Natural killer cell (primary cell): ENCODE results near the gene SORCS1. TPM values are rescaled to one million over a fixed set of nuclear protein-coding genes. Genes with fewer than 3 reads are reported as not detected.

Experiments used
- ATAC-seq, 3 donors: fragments of 150-1000 bp in 2 of 3; fragments of 200-7000 bp in 1 of 3; cut with Tn5 transposase; 1 replicate in 1 of 3; 2 replicates in 2 of 3; pipeline ENCODE4 v1.10.0; 2021; ENCODE audit warnings: mild to moderate bottlenecking in 2 of 3, moderate library complexity in 2 of 3
- DNase-seq, 2 donors: peaks; one replicate each; pipeline versions ENCODE4 v3.0.0 to v3.0.0-alpha.2; 2013 to 2021; ENCODE audit warnings: mixed read lengths in 1 of 2
- H3K27ac ChIP-seq: one replicate; pipeline ENCODE4 v1.5.1; 2013; ENCODE audit warnings: mild to moderate bottlenecking, low read length
- H3K27me3 ChIP-seq: one replicate; pipeline ENCODE4 v1.6.1; 2013; ENCODE audit warnings: low read length; ENCODE audit not compliant: control insufficient read depth, insufficient read depth
- H3K36me3 ChIP-seq: one replicate; pipeline ENCODE4 v1.6.1; 2013; ENCODE audit warnings: low read length; ENCODE audit not compliant: control insufficient read depth, insufficient read depth
- H3K4me1 ChIP-seq: one replicate; pipeline ENCODE4 v1.6.1; 2013; ENCODE audit warnings: low read length; ENCODE audit not compliant: control insufficient read depth, insufficient read depth
- H3K4me3 ChIP-seq: one replicate; pipeline ENCODE4 v1.5.1; 2013; ENCODE audit warnings: low read length
- H3K9me3 ChIP-seq: one replicate; pipeline ENCODE4 v1.6.1; 2013; ENCODE audit warnings: low read length; ENCODE audit not compliant: control insufficient read depth, insufficient read depth
- H3K27ac Mint-ChIP-seq, 2 donors: one replicate each; pipeline ENCODE4 v1.8.0; 2022; ENCODE audit warnings: mild to moderate bottlenecking in 2 of 2, mixed read lengths in 2 of 2, moderate library complexity in 1 of 2
- H3K27me3 Mint-ChIP-seq, 2 donors: one replicate each; pipeline ENCODE4 v1.8.0; 2022; ENCODE audit warnings: low read depth in 2 of 2, mixed read lengths in 2 of 2
- H3K36me3 Mint-ChIP-seq: one replicate; pipeline ENCODE4 v1.8.0; 2022; ENCODE audit warnings: mixed read lengths
- H3K4me1 Mint-ChIP-seq, 2 donors: one replicate each; pipeline ENCODE4 v1.8.0; 2022; ENCODE audit warnings: mixed read lengths in 2 of 2
- H3K4me3 Mint-ChIP-seq: one replicate; pipeline ENCODE4 v1.8.0; 2022; ENCODE audit warnings: mild to moderate bottlenecking, moderate library complexity, mixed read lengths
- H3K9me3 Mint-ChIP-seq, 2 donors: one replicate each; pipeline ENCODE4 v1.8.0; 2022; ENCODE audit warnings: mixed read lengths in 2 of 2
- CTCF ChIP-seq: fragments of 200-600 bp; IDR thresholded peaks from one replicate; pipeline ENCODE4 v1.8.0; 2022; ENCODE audit warnings: antibody characterized with exemption
- WGBS: methylation state at CpG from one replicate; pipeline ENCODE4 v1.1.7; 2013; ENCODE audit warnings: missing lambda C conversion rate; ENCODE audit not compliant: insufficient coverage; 5-methylcytosine and 5-hydroxymethylcytosine counted together
- intact Hi-C: fragments of 100-400 bp; cut with micrococcal nuclease; formaldehyde crosslinking; loops from one replicate; pipeline ENCODE4 v1.14.2; 2022
- total RNA-seq, 4 donors: library from RNA; stranded (reverse); fragments of 120-200 nt in 1 of 4; gene quantifications; one replicate each; pipeline versions ENCODE4 v1.2.3 to v1.2.4, GENCODE V29; 2013 to 2022

The SORCS1 gene
- total RNA-seq, 3 donors from 2014 or later (not counting 1 experiment from before 2014, with no cell fraction given), result not detected

GRCh38 chr10:106957823-106958588, 206.5 kb downstream of the SORCS1 start:
- ATAC-seq, result no peak
- Histone ChIP-seq H3K4me3 (no peak overlapping the region), H3K27me3 (no peaks in the 10 kb centered on the region), H3K36me3 (no peaks in the 10 kb centered on the region), H3K9me3 (no peaks in the 10 kb centered on the region), H3K4me1 (no peaks in the 10 kb centered on the region), H3K27ac (no peak overlapping the region)
- WGBS, result 18% methylated on average over 8 of the region's 12 CpGs
- Mint-ChIP-seq H3K4me3 (no peak overlapping the region), H3K4me1 (peaks cover 9% of the 10 kb centered on the region in 2 donors), H3K36me3 (no peaks in the 10 kb centered on the region), H3K27me3 (peaks cover 2 to 6% of the 10 kb centered on the region in 2 donors), H3K27ac (peak overlapping the region in 1 of 2 donors; percentile 45), H3K9me3 (no peaks in the 10 kb centered on the region)
- no peak for DNase-seq
- TF ChIP-seq CTCF, result no peak
- intact Hi-C loops, result no loop called here

DNA sequence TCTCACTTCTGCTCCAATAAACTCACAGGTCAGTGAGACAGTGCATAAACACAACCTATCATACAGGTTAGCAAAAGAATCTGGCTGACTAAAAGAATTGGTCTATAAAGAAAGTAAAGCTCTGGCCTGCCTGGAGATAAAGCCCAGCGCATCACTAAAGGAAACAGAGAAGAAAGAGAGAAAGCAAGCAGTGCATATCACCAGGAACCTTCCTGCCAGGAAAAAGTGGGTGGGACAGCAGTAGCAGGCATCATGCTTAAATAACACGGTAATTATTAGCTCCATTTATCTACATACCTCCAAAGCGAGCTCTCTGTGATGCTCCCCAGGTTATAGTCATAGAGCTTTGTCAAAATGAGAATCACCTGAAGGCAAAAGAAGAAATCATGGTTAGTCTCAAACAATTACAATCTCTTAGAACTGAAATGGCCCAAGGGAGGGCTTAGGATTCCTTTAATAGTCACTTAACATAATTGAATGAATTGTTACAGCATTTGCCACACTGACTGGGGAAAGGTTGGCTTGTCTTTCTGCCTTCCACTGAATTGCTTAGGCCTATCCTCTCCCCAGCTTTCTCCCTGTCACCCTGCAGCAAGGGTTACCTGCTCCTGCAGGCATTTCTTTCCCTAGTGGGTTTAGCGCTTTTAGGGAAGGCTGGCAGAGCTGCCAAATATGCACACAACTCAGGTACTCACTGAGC, 208.1 kb downstream of the SORCS1 start:
- Histone ChIP-seq H3K27ac (no peak overlapping the region), H3K9me3 (no peaks in the 10 kb centered on the region), H3K4me1 (no peaks in the 10 kb centered on the region), H3K36me3 (no peaks in the 10 kb centered on the region), H3K4me3 (no peak overlapping the region), H3K27me3 (no peaks in the 10 kb centered on the region)
- DNase-seq (no peak), ATAC-seq (no peak)
- Mint-ChIP-seq H3K9me3 (no peaks in the 10 kb centered on the region), H3K4me3 (no peak overlapping the region), H3K36me3 (no peaks in the 10 kb centered on the region), H3K4me1 (peaks cover 9% of the 10 kb centered on the region in 2 donors), H3K27me3 (peaks cover 0 to 2% of the 10 kb centered on the region in 2 donors), H3K27ac (no peak overlapping the region)
- intact Hi-C loops, result no loop called here
- WGBS, result 97% methylated on average over 4 of the region's 4 CpGs
- TF ChIP-seq CTCF, result no peak

- H3K27ac Mint-ChIP-seq, result no peak overlapping the region
- Histone ChIP-seq H3K36me3 (no peaks in the 10 kb centered on the region), H3K27ac (no peak overlapping the region), H3K27me3 (no peaks in the 10 kb centered on the region), H3K9me3 (no peaks in the 10 kb centered on the region), H3K4me1 (no peaks in the 10 kb centered on the region), H3K4me3 (no peak overlapping the region)
- no peaks in the 10 kb centered on the region for H3K36me3 Mint-ChIP-seq
- WGBS, result 94% methylated on average over 8 of the region's 9 CpGs
- DNase-seq, result no peak
- H3K9me3 Mint-ChIP-seq, result no peaks in the 10 kb centered on the region
- H3K4me1 Mint-ChIP-seq, result peaks cover 9% of the 10 kb centered on the region in 2 donors
- intact Hi-C loops, result no loop called here
- H3K4me3 Mint-ChIP-seq, result no peak overlapping the region
- ATAC-seq, result no peak
- H3K27me3 Mint-ChIP-seq, result peaks cover 0 to 2% of the 10 kb centered on the region in 2 donors
- no peak for TF ChIP-seq CTCF
Measured at GRCh38 chr10:106955133-106955532, 209.4 kb downstream of the SORCS1 start.
